DOHH2 (cell line): ENCODE results near the gene NCLN.
A peak's percentile ranks its signal among the peaks of the same experiment; 100 is the strongest.

ENCODE experiments used
- H3F3A ChIP-seq: fragments of 200-600 bp; sonication (generic), shearing (Covaris generic); 2 replicates; pipeline ENCODE4 v1.6.0; 2016; ENCODE audit warnings: antibody characterized with exemption, mild to moderate bottlenecking; ENCODE audit not compliant: control insufficient read depth, insufficient read depth
- H3K27ac ChIP-seq: fragments of 200-600 bp; sonication (generic); 2 replicates; pipeline ENCODE4 v1.5.1; 2014; ENCODE audit warnings: low read depth, mild to moderate bottlenecking, low read length, moderate library complexity
- H3K27me3 ChIP-seq: fragments of 200-600 bp; sonication (generic); 2 replicates; pipeline ENCODE4 v1.6.1; 2014; ENCODE audit warnings: mild to moderate bottlenecking, low read length, mixed read lengths; ENCODE audit not compliant: control insufficient read depth
- H3K36me3 ChIP-seq: fragments of 200-600 bp; sonication (generic); 2 replicates; pipeline ENCODE4 v1.6.1; 2014; ENCODE audit warnings: mild to moderate bottlenecking, low read length, moderate library complexity, mixed read lengths; ENCODE audit not compliant: control insufficient read depth
- H3K4me1 ChIP-seq: fragments of 200-600 bp; sonication (generic); 2 replicates; pipeline ENCODE4 v1.6.1; 2014; ENCODE audit warnings: mild to moderate bottlenecking, low read length, mixed read lengths; ENCODE audit not compliant: control insufficient read depth
- H3K4me2 ChIP-seq: fragments of 200-600 bp; sonication (generic); 2 replicates; pipeline ENCODE4 v1.6.0; 2014; ENCODE audit warnings: mild to moderate bottlenecking, low read length, moderate library complexity
- H3K4me3 ChIP-seq: fragments of 200-600 bp; sonication (generic); 2 replicates; pipeline ENCODE4 v1.5.1; 2014; ENCODE audit warnings: mild to moderate bottlenecking, low read length, mixed read lengths
- H3K79me2 ChIP-seq: fragments of 200-600 bp; sonication (generic); 2 replicates; pipeline ENCODE4 v1.6.1; 2014; ENCODE audit warnings: mild to moderate bottlenecking, low read length, mixed read lengths; ENCODE audit not compliant: control insufficient read depth
- H3K9me2 ChIP-seq: fragments of 200-600 bp; sonication (generic); replicated peaks from 2 replicates; pipeline ENCODE4 v1.6.1; 2014; ENCODE audit warnings: mild to moderate bottlenecking, low read length, mixed read lengths; ENCODE audit not compliant: control insufficient read depth
- H3K9me3 ChIP-seq: fragments of 200-600 bp; sonication (generic); 2 replicates; pipeline ENCODE4 v1.6.1; 2014; ENCODE audit warnings: antibody characterized with exemption, low read length, mixed read lengths; ENCODE audit not compliant: control insufficient read depth, insufficient read depth
- H4K20me1 ChIP-seq: fragments of 200-600 bp; sonication (generic); 2 replicates; pipeline ENCODE4 v1.6.0; 2014; ENCODE audit warnings: low read depth, mild to moderate bottlenecking, antibody characterized with exemption, low read length, moderate library complexity; ENCODE audit not compliant: control insufficient read depth, insufficient read depth
- EZH2phosphoT487 ChIP-seq: fragments of 200-600 bp; sonication (generic); IDR thresholded peaks from 2 replicates; pipeline ENCODE4 v1.6.1; 2017; ENCODE audit warnings: borderline replicate concordance, mild to moderate bottlenecking, antibody characterized with exemption, low read length, moderate library complexity, mixed read lengths
- TF ChIP-seq, protein P1 (sequence below): fragments of 200-600 bp; sonication (generic); IDR thresholded peaks from one replicate; pipeline ENCODE4 v1.5.1; 2014; ENCODE audit warnings: antibody characterized with exemption, mild to moderate bottlenecking, low read depth, low read length; ENCODE audit not compliant: poor library complexity, severe bottlenecking

The NCLN gene

DNA sequence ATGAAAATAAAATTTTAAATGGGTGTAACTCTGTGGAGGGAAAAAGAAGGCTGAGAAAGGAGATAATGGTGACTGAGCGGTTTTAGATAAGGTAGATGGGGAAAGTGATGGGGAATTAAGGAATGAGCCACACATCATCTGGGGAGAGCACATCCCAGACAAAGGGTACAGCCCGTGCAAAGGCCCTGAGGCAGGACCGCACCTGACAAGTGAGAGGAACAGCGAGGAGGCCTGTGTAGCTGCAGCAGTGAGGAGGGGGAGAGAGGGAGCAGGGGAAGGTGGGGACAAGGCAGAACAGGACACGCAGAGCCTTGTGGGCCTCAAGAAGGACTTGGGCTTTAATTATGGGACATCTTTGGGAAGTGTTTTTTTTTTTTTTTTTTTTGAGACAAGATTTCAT, 37.0 kb downstream of the NCLN start:
- no peak overlapping the region for H3K27ac ChIP-seq
- no peak overlapping the region for H3K4me3 ChIP-seq
- peaks cover 12% of the 10 kb centered on the region for H3K27me3 ChIP-seq
- no peaks in the 10 kb centered on the region for H3K9me2 ChIP-seq
- H4K20me1 ChIP-seq: no peaks in the 10 kb centered on the region; the same call in 1 of the 2 replicates
- peaks cover 3% of the 10 kb centered on the region; the same call in 1 of the 2 replicates for H3F3A ChIP-seq
- no peaks in the 10 kb centered on the region for H3K4me1 ChIP-seq
- no peak overlapping the region for H3K4me2 ChIP-seq
- no peaks in the 10 kb centered on the region for H3K9me3 ChIP-seq
- no peaks in the 10 kb centered on the region for H3K36me3 ChIP-seq
- no peak for TF ChIP-seq EZH2phosphoT487
- TF ChIP-seq, protein P1, sequence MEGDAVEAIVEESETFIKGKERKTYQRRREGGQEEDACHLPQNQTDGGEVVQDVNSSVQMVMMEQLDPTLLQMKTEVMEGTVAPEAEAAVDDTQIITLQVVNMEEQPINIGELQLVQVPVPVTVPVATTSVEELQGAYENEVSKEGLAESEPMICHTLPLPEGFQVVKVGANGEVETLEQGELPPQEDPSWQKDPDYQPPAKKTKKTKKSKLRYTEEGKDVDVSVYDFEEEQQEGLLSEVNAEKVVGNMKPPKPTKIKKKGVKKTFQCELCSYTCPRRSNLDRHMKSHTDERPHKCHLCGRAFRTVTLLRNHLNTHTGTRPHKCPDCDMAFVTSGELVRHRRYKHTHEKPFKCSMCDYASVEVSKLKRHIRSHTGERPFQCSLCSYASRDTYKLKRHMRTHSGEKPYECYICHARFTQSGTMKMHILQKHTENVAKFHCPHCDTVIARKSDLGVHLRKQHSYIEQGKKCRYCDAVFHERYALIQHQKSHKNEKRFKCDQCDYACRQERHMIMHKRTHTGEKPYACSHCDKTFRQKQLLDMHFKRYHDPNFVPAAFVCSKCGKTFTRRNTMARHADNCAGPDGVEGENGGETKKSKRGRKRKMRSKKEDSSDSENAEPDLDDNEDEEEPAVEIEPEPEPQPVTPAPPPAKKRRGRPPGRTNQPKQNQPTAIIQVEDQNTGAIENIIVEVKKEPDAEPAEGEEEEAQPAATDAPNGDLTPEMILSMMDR: no peak
- H3K79me2 ChIP-seq: no peaks in the 10 kb centered on the region

DNA sequence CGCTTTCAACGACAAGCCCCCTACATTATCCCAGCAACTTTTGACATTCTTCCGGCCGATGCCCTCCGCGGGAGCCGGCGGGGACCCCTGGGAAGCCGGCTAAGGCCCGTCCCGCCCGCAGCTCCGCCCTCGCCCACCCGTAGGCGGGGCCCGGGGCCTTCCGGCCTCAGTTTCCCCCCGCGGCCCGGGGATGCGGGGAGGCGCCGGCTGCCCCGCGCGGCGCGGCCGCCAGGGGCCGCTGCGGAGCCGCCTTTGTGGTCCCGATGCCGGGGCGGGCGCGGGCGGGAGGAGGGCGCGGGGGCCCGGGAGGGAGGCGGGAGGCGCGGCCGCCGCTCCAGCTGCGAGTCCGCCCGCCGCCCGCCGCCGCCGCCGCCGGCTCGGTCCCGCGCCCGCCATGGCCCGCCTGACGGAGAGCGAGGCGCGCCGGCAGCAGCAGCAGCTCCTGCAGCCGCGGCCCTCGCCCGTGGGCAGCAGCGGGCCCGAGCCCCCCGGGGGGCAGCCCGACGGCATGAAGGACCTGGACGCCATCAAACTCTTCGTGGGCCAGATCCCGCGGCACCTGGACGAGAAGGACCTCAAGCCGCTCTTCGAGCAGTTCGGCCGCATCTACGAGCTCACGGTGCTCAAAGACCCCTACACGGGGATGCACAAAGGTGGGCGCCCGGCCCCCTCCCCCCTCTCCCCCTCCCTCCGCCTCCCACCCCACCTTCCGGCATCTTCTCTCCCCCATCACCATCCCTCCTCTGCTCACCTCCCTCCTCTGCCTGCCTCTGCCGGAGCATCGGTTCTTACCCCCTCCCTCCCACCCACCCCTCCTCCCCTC, 38.8 kb downstream of the NCLN start, which contains the start of gene CELF5:
Gene CELF5, plus strand, starts transcription at position 316 of the 823 bp plus-strand sequence. Its CDS starts 79 bp downstream, at position 395.
- H3K9me2 ChIP-seq: no peaks in the 10 kb centered on the region
- H3K4me3 ChIP-seq: peak within 1 kb of the TSS; percentile 41; the same call in 1 of the 2 replicates
- H3K27ac ChIP-seq: no peak within 1 kb of the TSS
- peaks cover 21% of the 10 kb centered on the region for H3K27me3 ChIP-seq
- peaks cover 10% of the 10 kb centered on the region for H3K4me1 ChIP-seq
- peak within 1 kb of the TSS; percentile 53; the same call in 1 of the 2 replicates for H3K4me2 ChIP-seq
- TF ChIP-seq, protein P1: peak; percentile 36
- TF ChIP-seq EZH2phosphoT487: no peak
- no peaks in the 10 kb centered on the region for H3K9me3 ChIP-seq
- peaks cover 3% of the 10 kb centered on the region; the same call in 1 of the 2 replicates for H3F3A ChIP-seq
- no peaks in the 10 kb centered on the region for H3K36me3 ChIP-seq
- H4K20me1 ChIP-seq: no peaks in the 10 kb centered on the region; the same call in 1 of the 2 replicates
- no peaks in the 10 kb centered on the region for H3K79me2 ChIP-seq

- Histone ChIP-seq H3K9me3 (no peaks in the 10 kb centered on the region), H4K20me1 (no peaks in the 10 kb centered on the region; the same call in 1 of the 2 replicates), H3F3A (peaks cover 3% of the 10 kb centered on the region; the same call in 1 of the 2 replicates), H3K4me2 (no peak overlapping the region), H3K4me3 (no peak overlapping the region), H3K9me2 (no peaks in the 10 kb centered on the region), H3K27ac (no peak overlapping the region), H3K79me2 (no peaks in the 10 kb centered on the region), H3K36me3 (no peaks in the 10 kb centered on the region), H3K4me1 (peaks cover 10% of the 10 kb centered on the region), H3K27me3 (peaks cover 27% of the 10 kb centered on the region)
- TF ChIP-seq, protein P1: no peak
- TF ChIP-seq EZH2phosphoT487: no peak
These were observed 39.4 kb downstream of the NCLN start for GRCh38 chr19:3225169-3225485.
